K562 (cell line): ENCODE results near the gene POFUT2. TPM values are rescaled to one million over a fixed set of nuclear protein-coding genes. Genes with fewer than 3 reads are reported as not detected.

ENCODE experiments used
- BRD4 ChIP-seq: fragments of 200-600 bp; sonication (generic); IDR thresholded peaks from 2 replicates; pipeline ENCODE4 v1.6.1; 2017; ENCODE audit warnings: inconsistent platforms
- CLOCK ChIP-seq: fragments of 250-450 bp; sonication (Bioruptor Pico); IDR thresholded peaks from 2 replicates; pipeline ENCODE4 v1.4.0; 2020; ENCODE audit warnings: mild to moderate bottlenecking, moderate library complexity, borderline replicate concordance
- CREM ChIP-seq: IDR thresholded peaks from 2 replicates; pipeline ENCODE4 v1.6.1; 2014; ENCODE audit warnings: antibody characterized with exemption, low read depth
- MXD1 ChIP-seq: fragments of 250-450 bp; sonication (Bioruptor Pico); IDR thresholded peaks from 2 replicates; pipeline ENCODE4 v1.8.0; 2021; ENCODE audit warnings: borderline replicate concordance, mild to moderate bottlenecking, moderate library complexity; ENCODE audit not compliant: poor library complexity, severe bottlenecking
- NCOA6 ChIP-seq: fragments of 450-650 bp; IDR thresholded peaks from 2 replicates; pipeline ENCODE4 v1.6.1; 2017; ENCODE audit warnings: mild to moderate bottlenecking
- REST ChIP-seq, 2 experiments: fragments of 450-650 bp; formaldehyde crosslinking in 1 of 2; IDR thresholded peaks; 2 replicates each; pipeline versions ENCODE4 v1.4.0 to v1.6.1; 2014 to 2020; ENCODE audit warnings: mild to moderate bottlenecking in 2 of 2, borderline replicate concordance in 1 of 2, low read depth in 1 of 2
- SIN3A ChIP-seq, 2 experiments: fragments of 150-350 bp in 1 of 2; IDR thresholded peaks; 2 replicates each; pipeline ENCODE4 v1.6.1; 2011 to 2016; ENCODE audit warnings: borderline replicate concordance in 2 of 2, low read depth in 2 of 2, low read length in 2 of 2, mild to moderate bottlenecking in 2 of 2, moderate library complexity in 2 of 2; ENCODE audit not compliant: control insufficient read depth in 1 of 2
- TCF15 ChIP-seq: fragments of 250-450 bp; sonication (Bioruptor Pico); IDR thresholded peaks from 2 replicates; pipeline ENCODE4 v1.8.0; 2022; ENCODE audit warnings: moderate library complexity, mild to moderate bottlenecking, inconsistent platforms
- ZNF592 ChIP-seq: fragments of 450-650 bp; IDR thresholded peaks from 2 replicates; pipeline ENCODE4 v1.6.1; 2017; ENCODE audit warnings: antibody characterized with exemption, mild to moderate bottlenecking
- polyA plus RNA-seq, 8 experiments: library from polyadenylated mRNA; depleted of rRNA in 4 of 8; stranded (reverse) in 5 of 8; unstranded in 3 of 8; fragments of >200 nt; fragmentation: Nextera tagmentation in 2 of 8; fragmentation: Illumina TruSeq in 1 of 8; extraction: Ambion mirVana in 2 of 8; extraction: Trizol in 1 of 8; gene quantifications; 2 replicates each; pipeline versions ENCODE4 v1.2.1 to v1.2.3, GENCODE V29; 2011 to 2014; ENCODE audit warnings: inconsistent platforms in 1 of 8, missing spikeins in 1 of 8
- total RNA-seq, 7 experiments: library from RNA; depleted of rRNA in 6 of 7; stranded (reverse); fragments of >200 nt in 6 of 7; fragmentation: Illumina TruSeq in 2 of 7; extraction: Trizol in 2 of 7; gene quantifications; 2 replicates each; pipeline versions ENCODE4 v1.2.1 to v1.2.3, GENCODE V29; 2011 to 2021; ENCODE audit warnings: low replicate concordance in 1 of 7

The POFUT2 gene
- total and polyA plus RNA-seq, 9 of the 15 experiments (the other 6 are each of a cell fraction or from before 2014, with no cell fraction given): 1.1 to 24.2 (median 11.0) TPM

- TF ChIP-seq REST (IDR thresholded peaks at IDR 0.05; ENCODE audit: borderline replicate concordance): peak; percentile 13; the same call in 1 of the 2 replicates
- no peak for TF ChIP-seq REST (CRISPR knock-in tag; IDR thresholded peaks at IDR 0.05; ENCODE audit: low read depth)
- TF ChIP-seq BRD4: no peak
- no peak for TF ChIP-seq ZNF592
- no peak for TF ChIP-seq TCF15 (CRISPR knock-in tag)
- no peak for TF ChIP-seq SIN3A (IDR thresholded peaks at IDR 0.05; ENCODE audit: borderline replicate concordance in 2 of 2, control insufficient read depth in 1 of 2, low read depth in 2 of 2, low read length in 2 of 2)
- TF ChIP-seq MXD1 (CRISPR knock-in tag): no peak
- peak; percentile 42; the same call in 1 of the 2 replicates for TF ChIP-seq CREM
- TF ChIP-seq NCOA6: no peak
- no peak for TF ChIP-seq CLOCK (CRISPR knock-in tag)
These were observed 30.6 kb downstream of the POFUT2 start (continued) for GRCh38 chr21:45256912-45257672.
